HG03139 (cell line): ENCODE measurements around the gene NXPH3.

ENCODE experiments used
- ATAC-seq: cut with Tn5 transposase; IDR thresholded peaks from one replicate; pipeline ENCODE4 v1.9.1; 2021; ENCODE audit not compliant: unreplicated experiment

Gene NXPH3

DNA sequence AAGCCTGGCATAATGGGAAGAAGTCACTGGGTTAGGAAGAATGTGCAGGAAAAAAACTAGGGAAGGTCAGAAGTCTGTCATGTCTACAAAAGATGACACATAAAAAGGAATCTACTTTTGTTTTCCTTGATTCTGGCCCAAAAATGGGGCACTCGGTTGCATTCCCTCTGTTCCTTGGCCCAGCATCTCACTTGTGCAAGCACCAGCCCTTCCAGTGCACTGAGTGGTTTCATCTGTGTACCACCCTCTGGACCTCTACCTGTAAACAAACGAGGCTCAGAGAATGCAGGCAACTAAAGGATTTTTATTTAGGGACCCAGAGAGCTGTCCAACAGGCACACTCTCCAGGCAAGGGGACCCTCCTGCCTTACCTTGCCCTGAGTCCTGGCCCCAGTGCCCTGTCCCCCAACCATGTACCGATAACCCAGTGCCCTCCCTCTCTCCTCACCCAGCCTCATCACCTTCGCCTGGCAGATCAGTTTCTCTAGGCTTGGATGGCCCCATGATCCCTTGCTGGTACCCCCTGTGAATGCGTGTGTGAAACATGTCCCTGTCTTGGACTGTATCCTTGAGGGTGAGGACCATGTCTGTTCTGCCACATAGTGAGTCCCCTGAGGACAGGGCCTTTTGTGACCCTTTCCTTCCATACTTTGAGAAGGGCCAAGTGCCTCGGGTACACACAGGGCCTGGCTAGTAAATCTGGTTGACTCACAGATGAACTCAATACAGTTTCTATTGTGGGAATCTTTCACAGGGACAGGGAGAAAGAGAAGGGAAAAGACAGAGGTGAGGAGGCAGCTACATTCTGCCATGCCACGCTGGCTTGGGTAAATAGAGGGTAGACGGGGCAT, 13.3 kb downstream of the NXPH3 start:
- ATAC-seq: no peak

DNA sequence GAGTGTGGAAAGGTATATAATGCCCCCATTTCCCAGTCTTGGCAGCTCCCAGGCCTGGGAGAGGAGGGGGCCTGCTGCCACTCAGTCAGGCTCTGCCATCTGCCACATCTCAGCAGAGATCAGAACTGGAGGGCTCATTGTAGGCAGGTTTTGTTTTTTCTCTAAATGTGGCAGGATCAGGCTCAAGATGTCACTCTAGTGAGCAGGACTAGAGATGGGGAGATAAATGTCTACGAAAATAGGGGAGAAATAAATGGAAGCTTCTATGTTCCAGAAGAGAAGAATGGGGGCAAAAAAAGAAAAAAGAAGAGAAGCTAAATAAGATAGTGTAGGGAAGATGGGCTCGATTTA, 13.9 kb downstream of the NXPH3 start:
- no peak for ATAC-seq

DNA sequence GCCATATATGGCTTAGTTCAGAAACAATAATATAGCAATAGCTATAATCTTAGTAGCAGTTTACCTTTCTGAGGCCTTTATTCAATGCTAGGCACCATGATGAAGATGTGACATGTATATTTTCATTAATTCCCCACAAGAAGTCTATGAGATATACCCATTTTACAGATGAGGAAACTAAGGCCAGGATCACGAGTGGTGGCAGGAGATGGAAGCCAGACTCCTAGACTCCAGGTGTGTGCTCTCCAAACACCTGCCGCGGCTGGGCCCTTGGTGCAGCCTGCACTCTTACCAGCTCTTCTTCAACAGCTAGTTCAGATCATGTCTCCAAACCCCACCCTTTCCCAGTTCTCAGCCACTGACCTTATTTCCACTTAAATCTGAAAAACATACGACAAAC, 15.2 kb downstream of the NXPH3 start:
- no peak for ATAC-seq

DNA sequence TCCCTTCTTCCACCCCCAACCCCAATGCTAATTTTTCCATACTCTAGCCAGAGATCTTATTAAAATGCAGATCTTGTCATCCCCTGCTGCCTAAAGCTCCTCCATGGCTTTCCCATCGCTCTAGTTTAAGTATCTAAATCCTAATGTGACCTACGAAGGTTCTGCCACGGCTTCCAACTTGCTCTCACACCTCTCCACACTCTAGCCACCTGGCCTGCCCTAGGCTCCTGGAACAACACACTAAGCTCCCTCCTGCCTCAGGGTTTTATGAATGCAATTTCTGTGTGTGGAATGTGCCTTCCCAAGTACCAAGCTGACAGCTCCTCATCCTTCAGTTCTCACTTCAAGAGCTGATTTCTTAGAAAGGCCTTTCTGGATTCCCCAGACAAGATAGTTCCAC, 16.6 kb downstream of the NXPH3 start:
- no peak for ATAC-seq

DNA sequence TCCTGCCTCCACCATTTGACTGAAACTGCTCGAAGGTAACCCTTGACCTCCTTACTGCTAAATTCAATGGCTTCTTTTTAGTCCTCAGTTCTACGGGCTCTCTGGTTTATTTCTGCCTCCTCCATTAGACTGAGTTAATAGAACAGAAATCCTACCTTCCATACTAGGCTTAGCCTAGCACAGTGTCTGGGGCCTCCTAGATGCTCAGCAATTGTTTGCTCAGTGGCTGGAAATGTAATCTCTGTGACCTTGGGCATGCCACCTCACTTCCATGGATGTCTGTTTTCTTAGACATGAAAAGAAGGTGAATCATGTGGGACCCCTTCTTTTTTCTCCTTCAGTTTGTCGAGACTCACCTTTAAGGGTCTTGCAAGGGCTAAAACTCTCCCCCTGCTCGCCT, 19.7 kb downstream of the NXPH3 start:
- no peak for ATAC-seq

DNA sequence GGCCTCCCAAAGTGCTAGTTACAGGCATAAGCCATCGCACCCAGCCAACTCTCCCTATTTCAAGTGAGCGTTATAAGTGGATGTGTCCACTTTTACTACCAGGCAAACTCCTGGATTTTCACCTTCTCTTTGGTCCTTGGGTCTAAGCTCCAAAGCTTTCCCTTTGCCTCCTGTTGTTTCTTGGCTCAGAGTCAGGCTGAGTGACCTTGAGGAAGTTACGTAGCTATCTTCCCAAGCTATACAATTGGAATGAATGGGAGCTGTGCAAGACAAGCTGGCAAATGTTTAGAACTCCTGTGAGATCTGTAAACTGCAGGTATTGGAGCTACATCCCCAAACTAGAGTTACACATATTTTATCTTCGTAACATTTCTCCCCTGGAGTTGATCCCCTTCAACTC, 20.3 kb downstream of the NXPH3 start:
- ATAC-seq: no peak

DNA sequence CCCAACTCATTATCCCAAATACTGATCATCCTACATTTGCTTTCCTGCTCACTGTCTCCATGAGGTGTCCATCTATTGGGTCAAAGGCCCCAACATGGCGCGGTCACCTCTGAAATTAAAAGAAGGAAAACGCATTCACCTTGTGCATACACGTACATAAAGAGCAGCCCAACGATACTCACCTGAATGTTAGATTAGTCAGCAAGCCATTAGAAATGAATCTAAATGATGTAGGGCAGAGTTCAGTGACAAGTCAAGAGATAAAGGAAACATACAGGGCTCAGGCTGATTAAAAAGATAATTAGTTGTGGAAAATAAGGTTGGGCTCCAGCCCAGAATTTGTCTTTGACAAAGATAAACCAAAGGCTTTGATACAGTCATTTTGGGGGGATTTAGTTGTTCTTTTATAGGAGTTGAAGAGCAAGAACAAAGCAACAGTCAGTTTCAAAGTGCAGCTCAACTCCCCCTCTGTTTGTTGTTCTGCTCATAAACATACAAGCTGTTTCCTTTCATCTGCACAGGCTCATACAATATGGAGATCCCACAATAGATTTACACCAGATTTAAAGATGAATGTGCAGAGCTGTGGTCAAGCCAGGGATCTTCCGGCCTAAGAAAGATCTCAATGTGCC, 21.1 kb downstream of the NXPH3 start:
- no peak for ATAC-seq

DNA sequence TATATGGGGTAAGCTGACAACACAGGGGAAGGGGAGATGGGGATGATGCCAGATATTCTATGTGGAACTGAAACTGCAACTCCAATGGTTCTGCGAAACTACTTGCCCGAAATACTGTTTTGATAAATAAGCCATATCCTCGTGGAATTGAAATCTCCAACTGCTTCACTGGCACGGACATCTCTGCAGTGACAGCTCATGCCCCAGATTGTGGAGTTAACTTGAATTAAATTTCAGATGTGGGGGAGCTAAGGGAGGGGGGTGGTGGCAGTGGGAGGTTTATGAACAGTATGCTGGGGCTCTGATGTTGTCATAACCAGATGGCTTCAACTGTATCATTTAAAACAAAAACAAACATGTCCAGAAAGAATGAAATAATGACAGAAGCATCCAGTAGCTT, 21.8 kb downstream of the NXPH3 start:
- ATAC-seq: no peak

DNA sequence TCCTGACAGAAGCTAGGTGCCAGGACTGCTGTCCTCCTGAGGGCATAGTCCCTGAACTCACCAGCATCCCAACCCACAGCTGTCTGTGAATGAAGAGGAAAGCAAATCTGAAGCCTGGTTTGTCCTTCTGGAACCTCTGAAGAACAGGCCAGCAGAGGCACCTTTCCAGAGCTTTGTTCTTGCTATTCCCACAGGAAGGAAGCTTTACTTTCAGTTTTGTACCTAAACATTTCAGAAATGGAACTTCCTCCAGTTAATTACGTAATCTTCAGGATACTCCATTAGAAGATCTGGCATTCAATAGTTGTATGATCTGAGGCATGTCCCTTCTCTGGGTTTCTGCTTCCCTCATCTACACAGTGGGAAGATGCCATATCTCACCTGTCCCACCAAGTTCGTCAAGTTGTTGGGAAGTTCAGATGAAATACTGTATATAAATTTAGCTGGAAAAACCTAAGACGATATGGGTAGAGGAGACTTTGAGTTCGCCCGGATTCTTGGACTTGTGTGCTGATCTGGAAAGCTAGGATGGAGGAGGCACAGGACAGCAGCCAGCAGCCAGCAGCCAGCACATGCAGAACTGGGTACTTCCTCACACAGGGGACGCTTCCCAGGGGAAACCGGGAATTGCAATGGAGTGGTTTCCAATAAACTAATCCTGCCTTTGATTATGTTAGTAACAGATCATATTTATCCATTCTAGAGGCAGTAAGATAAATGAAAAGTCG, 22.4 kb downstream of the NXPH3 start:
- no peak for ATAC-seq

DNA sequence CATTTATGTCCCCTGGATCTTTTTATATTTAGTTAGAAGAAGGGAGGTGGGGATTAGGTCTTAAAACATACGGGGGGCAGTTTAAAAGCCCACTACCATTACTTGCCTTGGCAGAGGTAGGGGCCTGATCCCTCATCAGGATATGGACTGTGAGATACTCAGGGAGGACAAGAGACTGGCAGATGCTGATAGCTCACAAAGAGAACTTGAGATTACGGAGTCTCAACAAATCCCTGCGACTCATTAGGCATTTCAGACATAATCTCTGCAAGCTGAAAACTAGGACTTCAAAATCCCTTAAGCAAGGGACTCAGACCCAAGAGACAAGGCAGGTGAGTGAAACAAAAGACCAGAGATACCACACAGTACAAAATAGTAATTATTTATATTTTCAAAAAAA, 23.2 kb downstream of the NXPH3 start:
- ATAC-seq: no peak

DNA sequence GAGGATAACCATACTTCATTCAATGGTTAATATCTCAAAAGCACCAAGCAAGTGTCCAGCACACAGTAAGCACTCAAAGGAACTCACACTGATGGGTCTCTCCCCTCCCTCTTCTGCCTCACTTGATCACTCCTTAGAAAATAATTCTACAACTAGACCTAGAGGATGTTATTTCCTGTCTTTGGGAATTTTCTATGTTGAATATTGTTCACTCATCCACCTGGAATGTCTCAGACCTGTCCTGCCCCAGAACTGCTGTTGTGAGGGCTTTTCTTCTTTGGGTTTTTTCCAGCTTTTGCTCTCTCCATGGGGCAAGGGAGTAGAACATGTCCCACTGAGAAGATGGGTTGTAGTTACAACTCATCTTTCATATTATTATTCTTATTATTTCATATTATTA, 25.3 kb downstream of the NXPH3 start:
- ATAC-seq: no peak

DNA sequence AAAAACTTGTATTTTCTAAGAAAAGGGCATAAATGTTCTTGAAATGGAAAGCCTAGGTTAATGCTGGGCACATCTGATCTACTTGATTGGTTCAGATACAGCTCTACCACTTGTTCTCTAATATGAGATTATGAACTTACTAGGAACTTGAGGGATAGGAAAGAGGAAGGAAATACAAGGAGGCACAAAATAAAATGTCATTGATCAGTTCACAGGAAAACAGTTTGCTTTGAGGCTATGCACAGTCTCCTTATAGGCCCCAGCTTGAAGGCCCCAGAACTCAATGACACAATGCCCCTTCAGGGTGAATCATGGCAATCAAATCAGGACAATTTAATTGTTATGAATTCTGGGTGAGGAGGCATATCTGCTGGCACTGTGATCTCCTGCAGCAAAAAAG, 27.1 kb downstream of the NXPH3 start:
- ATAC-seq: no peak

DNA sequence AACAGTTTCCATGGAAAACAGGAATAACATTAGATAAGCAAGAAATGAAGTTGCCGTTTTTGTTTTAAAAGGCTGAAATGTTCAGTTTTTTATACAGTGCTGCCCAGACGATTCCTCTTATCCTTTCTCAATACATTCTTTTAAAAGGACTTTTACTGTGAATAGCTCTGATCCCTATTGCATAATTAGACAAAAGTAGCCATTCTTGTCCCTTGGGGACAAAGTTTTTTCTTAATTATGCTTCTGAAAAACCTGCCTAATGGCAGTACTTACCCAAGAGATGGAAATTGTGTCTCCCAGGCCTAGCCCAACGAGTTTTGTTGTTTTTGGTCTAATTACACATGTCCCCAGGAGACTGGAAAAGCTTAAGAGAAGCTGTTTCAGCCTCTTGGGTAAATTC, 27.6 kb downstream of the NXPH3 start:
- ATAC-seq: no peak

DNA sequence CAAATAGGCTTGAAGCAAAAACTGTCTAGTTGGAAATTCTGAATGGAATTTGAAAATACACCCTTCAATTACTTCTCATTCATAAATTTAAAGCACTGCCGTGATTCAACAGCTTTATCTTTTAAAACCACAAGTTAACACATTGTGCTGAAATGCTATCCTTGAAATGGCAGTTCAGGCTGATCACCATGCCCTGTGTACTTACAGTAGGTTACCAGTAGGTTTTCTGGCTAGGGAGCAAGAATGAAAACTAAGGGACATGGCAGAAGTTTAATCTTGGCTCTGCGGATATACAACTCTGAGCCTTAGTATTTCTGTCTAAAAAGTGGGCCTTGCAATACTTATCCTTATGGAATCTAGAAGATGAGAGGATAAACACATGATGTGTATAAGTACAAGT, 28.0 kb downstream of the NXPH3 start:
- no peak for ATAC-seq

DNA sequence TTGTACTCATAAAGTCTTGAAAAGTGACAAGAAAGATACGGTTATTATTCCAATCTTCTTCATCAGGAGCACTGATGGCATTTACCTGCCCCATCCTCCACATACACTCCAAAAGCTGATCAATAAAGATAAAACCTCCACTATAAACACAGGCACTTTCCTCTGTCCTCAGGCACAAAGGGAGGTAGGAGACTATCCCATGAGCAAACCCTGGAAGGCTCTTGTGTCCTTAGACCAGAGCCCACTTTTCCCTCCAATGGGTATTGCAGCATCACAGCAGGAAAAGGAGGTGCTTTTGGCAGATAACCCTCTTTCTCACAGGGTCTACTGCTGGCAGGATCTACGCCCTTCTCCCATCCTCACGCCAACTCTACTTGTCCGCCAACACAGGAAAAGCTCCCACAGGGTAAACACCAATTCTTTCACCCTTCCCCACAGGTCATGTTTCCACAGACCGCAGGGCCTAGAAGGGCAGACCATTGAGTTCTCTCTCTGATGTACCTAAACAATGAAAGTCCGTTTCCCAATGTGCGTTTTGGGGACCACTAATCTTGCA, 28.7 kb downstream of the NXPH3 start:
- no peak for ATAC-seq

DNA sequence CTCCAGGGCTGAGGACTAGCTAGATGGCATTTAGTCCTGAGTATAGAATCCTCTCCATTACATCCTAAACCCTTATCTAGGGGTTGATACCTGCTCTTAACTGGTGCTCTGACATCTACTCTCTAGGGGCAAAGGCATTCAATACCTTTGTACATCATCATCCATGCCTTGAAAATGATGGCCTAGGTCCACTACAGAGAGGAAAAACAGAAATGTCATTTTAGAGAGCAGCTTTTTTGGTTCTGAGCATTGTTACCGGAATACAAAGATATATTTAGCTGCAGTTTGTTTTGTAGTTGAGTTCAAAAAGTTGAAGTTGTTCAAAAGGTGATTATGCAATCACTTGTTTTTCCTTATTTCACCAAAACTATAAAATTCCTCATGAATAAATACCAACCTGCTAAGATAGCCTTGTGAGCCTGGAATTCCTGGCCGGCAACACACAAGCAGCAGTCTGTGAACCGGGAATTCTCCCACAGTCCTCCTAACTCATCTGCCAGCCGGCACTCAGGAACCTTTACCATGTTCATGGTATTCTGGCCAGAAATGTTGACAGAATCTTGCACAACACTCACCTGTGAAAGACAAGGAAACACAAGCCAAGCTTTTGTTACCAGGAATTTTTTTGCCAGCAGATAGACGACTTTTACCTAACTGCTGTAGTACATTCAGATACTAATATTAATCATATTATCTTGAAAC, 35.4 kb downstream of the NXPH3 start:
- no peak for ATAC-seq

DNA sequence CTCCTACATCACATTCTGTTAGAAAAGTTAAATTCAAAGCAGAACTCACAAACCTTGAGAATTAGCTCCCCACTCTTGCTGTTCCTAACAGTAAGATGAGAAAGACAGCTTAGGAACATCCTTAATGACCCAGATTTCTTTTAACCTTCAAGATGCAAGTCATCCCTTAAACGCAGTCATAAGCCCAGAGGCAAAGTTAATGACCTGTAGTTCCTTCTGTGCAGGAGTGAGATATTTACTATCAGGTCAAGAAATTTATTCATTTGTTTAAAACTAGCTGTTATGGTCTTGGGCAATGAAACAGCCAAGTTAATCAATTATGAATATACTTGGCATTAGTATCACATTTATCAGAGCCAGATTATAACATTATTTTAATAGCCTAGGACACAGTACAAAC, 37.1 kb downstream of the NXPH3 start:
- no peak for ATAC-seq

DNA sequence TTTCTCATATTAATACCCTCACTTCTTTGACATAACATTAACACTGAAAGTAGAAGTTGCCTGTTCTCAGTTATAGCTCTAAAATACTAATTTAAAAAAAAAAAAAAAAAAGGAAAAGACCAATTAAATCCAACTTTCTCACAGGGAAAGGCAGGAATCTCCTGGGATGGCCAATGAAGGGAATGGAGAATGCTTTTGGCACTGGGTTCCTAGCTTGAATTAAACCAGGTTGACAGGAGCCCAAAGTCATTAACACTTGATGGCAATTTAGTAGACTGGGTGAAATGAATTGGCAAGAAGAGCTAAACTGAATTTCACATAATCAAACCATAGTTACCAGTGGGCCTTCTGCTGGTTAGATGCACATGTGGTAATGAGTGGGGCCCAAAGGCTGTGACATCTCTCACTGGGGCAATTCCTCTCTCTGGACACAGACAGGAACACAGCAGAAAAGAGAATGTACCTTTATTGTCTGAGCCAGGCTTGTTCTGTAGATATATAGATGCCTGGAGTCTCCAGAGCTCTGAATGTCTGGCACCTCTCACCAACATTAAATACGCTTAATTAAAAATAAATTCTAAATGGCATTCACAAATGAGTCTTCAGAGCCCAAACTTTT, 37.6 kb downstream of the NXPH3 start:
- ATAC-seq: no peak

DNA sequence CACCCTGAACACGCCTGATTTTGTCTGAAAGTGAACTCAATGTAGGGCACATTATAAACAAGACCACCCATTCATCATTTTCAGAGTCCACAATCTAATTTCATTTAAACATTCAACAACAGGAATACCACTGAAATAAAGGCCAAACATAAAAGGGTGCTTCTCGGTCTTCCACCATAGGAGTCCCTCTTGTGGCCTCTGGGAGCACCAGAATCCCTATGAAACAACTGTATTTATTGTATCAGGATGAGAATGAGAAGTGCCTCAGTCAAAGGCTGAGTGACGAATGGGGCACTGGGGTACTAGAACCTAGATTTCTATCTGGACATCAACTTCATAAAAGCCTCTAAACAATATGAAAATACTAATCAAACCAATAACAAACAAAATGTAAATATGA, 40.4 kb downstream of the NXPH3 start:
- no peak for ATAC-seq

DNA sequence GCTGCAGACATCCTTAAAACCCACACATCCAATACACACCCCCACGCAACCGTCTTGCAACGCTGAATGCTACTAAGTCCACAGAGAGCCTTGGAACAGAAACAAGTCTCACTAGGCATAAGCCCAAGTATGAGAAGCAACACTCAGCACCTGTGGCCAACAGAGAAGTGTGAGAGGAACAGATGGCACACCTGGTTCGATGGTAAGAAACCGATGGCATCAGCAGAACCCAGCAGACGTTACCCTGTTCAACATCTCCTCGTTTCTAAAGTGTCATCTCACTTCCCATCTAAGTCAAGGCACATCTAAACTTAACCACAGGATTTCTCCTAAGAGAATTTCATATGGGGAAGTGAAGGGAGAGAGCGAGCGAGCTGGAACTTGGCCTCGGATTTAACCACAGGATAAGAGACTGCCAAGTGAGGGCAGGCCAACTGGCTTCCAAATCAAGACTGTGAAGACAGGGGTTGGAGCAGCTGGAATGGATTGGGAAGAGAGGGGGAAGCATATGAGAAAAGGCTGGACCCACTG, 41.0 kb downstream of the NXPH3 start:
- ATAC-seq: no peak
